Hepatocyte (in vitro differentiated cells): Measurements from ENCODE around the gene ARHGEF26. TPM values are rescaled to one million over a fixed set of nuclear protein-coding genes. Genes with fewer than 3 reads are reported as not detected.

Experiments used
- DNase-seq: peaks from one replicate; pipeline ENCODE4 v3.0.0-alpha.2; 2016; ENCODE audit warnings: low spot score
- H2AFZ ChIP-seq: fragments of 200-600 bp; sonication (generic); 2 replicates; pipeline ENCODE4 v1.6.0; 2016; ENCODE audit warnings: antibody characterized with exemption, mild to moderate bottlenecking
- H3K27ac ChIP-seq: fragments of 200-600 bp; sonication (generic); 2 replicates; pipeline ENCODE4 v1.5.1; 2016; ENCODE audit warnings: mild to moderate bottlenecking
- H3K27me3 ChIP-seq: fragments of 200-600 bp; sonication (generic); 2 replicates; pipeline ENCODE4 v1.6.1; 2016
- H3K36me3 ChIP-seq: fragments of 200-600 bp; sonication (generic); replicated peaks from 2 replicates; pipeline ENCODE4 v1.5.1; 2016; ENCODE audit warnings: low read depth; ENCODE audit not compliant: insufficient read depth
- H3K4me1 ChIP-seq: fragments of 200-600 bp; sonication (generic); 2 replicates; pipeline ENCODE4 v1.5.1; 2016; ENCODE audit warnings: mild to moderate bottlenecking, moderate library complexity; ENCODE audit not compliant: insufficient read depth
- H3K4me2 ChIP-seq: fragments of 200-600 bp; sonication (generic); 2 replicates; pipeline ENCODE4 v1.6.0; 2016
- H3K4me3 ChIP-seq: fragments of 200-600 bp; sonication (generic); 2 replicates; pipeline ENCODE4 v1.5.1; 2016; ENCODE audit warnings: mild to moderate bottlenecking
- H3K79me2 ChIP-seq: fragments of 200-600 bp; sonication (generic); 2 replicates; pipeline ENCODE4 v1.6.0; 2017; ENCODE audit warnings: mild to moderate bottlenecking
- H3K9me2 ChIP-seq: fragments of 200-600 bp; sonication (generic); replicated peaks from 2 replicates; pipeline ENCODE4 v1.6.0; 2017; ENCODE audit warnings: mild to moderate bottlenecking; ENCODE audit not compliant: insufficient read depth
- H3K9me3 ChIP-seq: fragments of 200-600 bp; sonication (generic); 2 replicates; pipeline ENCODE4 v1.5.1; 2016; ENCODE audit warnings: low read depth, mild to moderate bottlenecking
- H4K20me1 ChIP-seq: fragments of 200-600 bp; sonication (generic); 2 replicates; pipeline ENCODE4 v1.6.0; 2016; ENCODE audit warnings: mild to moderate bottlenecking; ENCODE audit not compliant: insufficient read depth, poor library complexity, severe bottlenecking
- EZH2 ChIP-seq: fragments of 200-600 bp; sonication (generic); IDR thresholded peaks from 2 replicates; pipeline ENCODE4 v1.6.1; 2016; ENCODE audit warnings: antibody characterized with exemption, mild to moderate bottlenecking, borderline replicate concordance
- EZH2phosphoT487 ChIP-seq: fragments of 200-600 bp; sonication (generic); IDR thresholded peaks from one replicate; pipeline ENCODE4 v1.6.1; 2018; ENCODE audit warnings: antibody characterized with exemption, mild to moderate bottlenecking, low read depth, moderate library complexity; ENCODE audit not compliant: unreplicated experiment, severe bottlenecking
- WGBS: methylation state at CpG from one replicate; pipeline ENCODE4 v1.1.6; 2016; ENCODE audit warnings: low lambda C conversion rate; ENCODE audit errors: missing lambda C conversion rate; 5-methylcytosine and 5-hydroxymethylcytosine counted together
- polyA plus RNA-seq: library from polyadenylated mRNA; unstranded; fragments of >200 nt; fragmentation: Nextera tagmentation; extraction: Ambion mirVana; gene quantifications from 2 replicates; pipeline ENCODE4 v1.2.1, GENCODE V29; 2016
- total RNA-seq: library from RNA; depleted of rRNA; stranded (reverse); fragments of >200 nt; gene quantifications from 2 replicates; pipeline ENCODE4 v1.2.3, GENCODE V29; 2014
- TF ChIP-seq, protein P1 (sequence below): fragments of 200-600 bp; sonication (generic); IDR thresholded peaks from 2 replicates; pipeline ENCODE4 v1.5.1; 2016; ENCODE audit warnings: antibody characterized with exemption, mild to moderate bottlenecking; ENCODE audit not compliant: poor library complexity

The ARHGEF26 gene
- total and polyA plus RNA-seq, 2 experiments from 2014 or later, result 13.6 to 20.9 TPM

DNA sequence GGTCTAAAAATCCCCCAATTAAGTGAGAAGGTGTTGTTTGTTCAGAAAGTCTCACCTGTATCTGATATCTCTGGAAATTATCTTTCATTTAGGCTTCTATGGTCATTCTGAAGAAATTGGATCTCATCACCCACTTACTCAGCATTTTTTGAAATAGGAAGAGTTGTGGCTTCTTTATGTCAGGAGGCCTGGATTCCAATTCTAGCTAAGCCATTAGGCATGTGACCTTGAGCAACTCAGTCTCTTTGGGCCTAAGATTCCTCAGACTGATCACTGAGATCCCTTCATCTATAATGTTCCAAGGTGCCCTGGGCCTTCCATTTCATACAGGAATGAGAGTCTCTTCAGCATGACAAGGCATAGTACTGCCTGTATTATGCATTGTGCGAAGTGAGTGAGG is 70.3 kb downstream of the ARHGEF26 start:
- 100% methylated on average over 1 of the region's 1 CpG for WGBS
- Histone ChIP-seq H2AFZ (no peak overlapping the region), H3K36me3 (no peaks in the 10 kb centered on the region)

DNA sequence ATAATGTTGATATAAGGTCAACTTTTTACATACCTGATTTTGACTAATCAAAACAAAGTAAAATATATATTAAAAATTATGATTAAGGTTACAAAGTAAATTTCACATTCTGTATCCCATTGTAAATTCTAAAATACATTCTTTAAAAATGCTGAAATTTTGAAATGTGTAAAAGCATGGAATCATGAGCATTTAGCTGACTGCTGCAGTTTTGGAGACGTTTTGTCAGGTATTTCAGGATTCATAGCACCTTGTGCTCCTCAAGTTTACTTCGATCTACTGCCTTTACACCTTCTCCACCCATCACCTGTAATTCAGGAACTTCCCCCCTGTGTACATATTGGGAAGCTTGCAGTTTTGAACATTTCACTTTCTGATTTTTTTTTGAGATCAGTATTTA is 71.0 kb downstream of the ARHGEF26 start:
- no peaks in the 10 kb centered on the region for H3K79me2 ChIP-seq
- no peak for DNase-seq
- no peaks in the 10 kb centered on the region for H3K9me2 ChIP-seq
- TF ChIP-seq, protein P1, sequence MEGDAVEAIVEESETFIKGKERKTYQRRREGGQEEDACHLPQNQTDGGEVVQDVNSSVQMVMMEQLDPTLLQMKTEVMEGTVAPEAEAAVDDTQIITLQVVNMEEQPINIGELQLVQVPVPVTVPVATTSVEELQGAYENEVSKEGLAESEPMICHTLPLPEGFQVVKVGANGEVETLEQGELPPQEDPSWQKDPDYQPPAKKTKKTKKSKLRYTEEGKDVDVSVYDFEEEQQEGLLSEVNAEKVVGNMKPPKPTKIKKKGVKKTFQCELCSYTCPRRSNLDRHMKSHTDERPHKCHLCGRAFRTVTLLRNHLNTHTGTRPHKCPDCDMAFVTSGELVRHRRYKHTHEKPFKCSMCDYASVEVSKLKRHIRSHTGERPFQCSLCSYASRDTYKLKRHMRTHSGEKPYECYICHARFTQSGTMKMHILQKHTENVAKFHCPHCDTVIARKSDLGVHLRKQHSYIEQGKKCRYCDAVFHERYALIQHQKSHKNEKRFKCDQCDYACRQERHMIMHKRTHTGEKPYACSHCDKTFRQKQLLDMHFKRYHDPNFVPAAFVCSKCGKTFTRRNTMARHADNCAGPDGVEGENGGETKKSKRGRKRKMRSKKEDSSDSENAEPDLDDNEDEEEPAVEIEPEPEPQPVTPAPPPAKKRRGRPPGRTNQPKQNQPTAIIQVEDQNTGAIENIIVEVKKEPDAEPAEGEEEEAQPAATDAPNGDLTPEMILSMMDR, result no peak
- TF ChIP-seq EZH2phosphoT487 (no peak), EZH2 (no peak)
- no peaks in the 10 kb centered on the region for H4K20me1 ChIP-seq
- no peak overlapping the region for H3K4me2 ChIP-seq
- no peaks in the 10 kb centered on the region for H3K9me3 ChIP-seq
- H2AFZ ChIP-seq, result no peak overlapping the region
- H3K27ac ChIP-seq, result no peak overlapping the region
- H3K4me1 ChIP-seq, result no peaks in the 10 kb centered on the region
- WGBS, result 98% methylated on average over 2 of the region's 2 CpGs
- no peak overlapping the region for H3K4me3 ChIP-seq
- no peaks in the 10 kb centered on the region for H3K36me3 ChIP-seq
- H3K27me3 ChIP-seq, result no peaks in the 10 kb centered on the region

More for the DNA sequence above, 70.3 kb downstream of the ARHGEF26 start:
- H3K9me2 ChIP-seq, result no peaks in the 10 kb centered on the region
- no peaks in the 10 kb centered on the region for H3K27me3 ChIP-seq
- H3K9me3 ChIP-seq, result no peaks in the 10 kb centered on the region
- DNase-seq, result no peak
- no peak overlapping the region for H3K4me3 ChIP-seq
- no peak overlapping the region for H3K27ac ChIP-seq
- no peaks in the 10 kb centered on the region for H4K20me1 ChIP-seq
- H3K4me2 ChIP-seq, result no peak overlapping the region
- H3K4me1 ChIP-seq, result no peaks in the 10 kb centered on the region
- TF ChIP-seq EZH2 (no peak), EZH2phosphoT487 (no peak)
- TF ChIP-seq, protein P1, result no peak
- no peaks in the 10 kb centered on the region for H3K79me2 ChIP-seq

GRCh38 chr3:154193000-154193615 is 71.9 kb downstream of the ARHGEF26 start:
- H3K27ac ChIP-seq, result no peak overlapping the region
- WGBS, result 74% methylated on average over 1 of the region's 1 CpG
- no peaks in the 10 kb centered on the region for H3K79me2 ChIP-seq
- DNase-seq, result no peak
- no peaks in the 10 kb centered on the region for H4K20me1 ChIP-seq
- no peaks in the 10 kb centered on the region for H3K9me2 ChIP-seq
- no peaks in the 10 kb centered on the region for H3K4me1 ChIP-seq
- no peaks in the 10 kb centered on the region for H3K9me3 ChIP-seq
- no peak overlapping the region for H3K4me3 ChIP-seq
- H2AFZ ChIP-seq, result no peak overlapping the region
- TF ChIP-seq, protein P1, result no peak
- TF ChIP-seq EZH2phosphoT487, result no peak
- TF ChIP-seq EZH2, result no peak
- no peak overlapping the region for H3K4me2 ChIP-seq
- no peaks in the 10 kb centered on the region for H3K36me3 ChIP-seq
- no peaks in the 10 kb centered on the region for H3K27me3 ChIP-seq

GRCh38 chr3:154194877-154195276 is 73.7 kb downstream of the ARHGEF26 start:
- no peaks in the 10 kb centered on the region for H3K9me3 ChIP-seq
- WGBS, result 84% methylated on average over 3 of the region's 3 CpGs
- H3K4me1 ChIP-seq, result no peaks in the 10 kb centered on the region
- H2AFZ ChIP-seq, result no peak overlapping the region
- no peaks in the 10 kb centered on the region for H3K9me2 ChIP-seq
- no peaks in the 10 kb centered on the region for H3K79me2 ChIP-seq
- H3K4me3 ChIP-seq, result no peak overlapping the region
- H3K27me3 ChIP-seq, result no peaks in the 10 kb centered on the region
- DNase-seq, result no peak
- no peaks in the 10 kb centered on the region for H4K20me1 ChIP-seq
- H3K36me3 ChIP-seq, result no peaks in the 10 kb centered on the region
- H3K27ac ChIP-seq, result no peak overlapping the region
- TF ChIP-seq EZH2phosphoT487 (no peak), EZH2 (no peak)
- TF ChIP-seq, protein P1, result no peak
- H3K4me2 ChIP-seq, result no peak overlapping the region
